Forelimb muscle (tissue), 1 donor: Measurements from ENCODE around the gene WDR70. TPM values are rescaled to one million over a fixed set of nuclear protein-coding genes. Genes with fewer than 3 reads are reported as not detected.

Experiments used
- DNase-seq: peaks from one replicate; pipeline ENCODE4 v3.0.0-alpha.2; 2013; ENCODE audit warnings: low read depth
- polyA plus RNA-seq: library from polyadenylated mRNA; unstranded; fragments of 120-200 nt; gene quantifications from one replicate; pipeline ENCODE4 v1.2.1, GENCODE V29; 2013; ENCODE audit not compliant: insufficient read length

The WDR70 gene
- polyA plus RNA-seq, 1 donor: 27.8 TPM

DNA sequence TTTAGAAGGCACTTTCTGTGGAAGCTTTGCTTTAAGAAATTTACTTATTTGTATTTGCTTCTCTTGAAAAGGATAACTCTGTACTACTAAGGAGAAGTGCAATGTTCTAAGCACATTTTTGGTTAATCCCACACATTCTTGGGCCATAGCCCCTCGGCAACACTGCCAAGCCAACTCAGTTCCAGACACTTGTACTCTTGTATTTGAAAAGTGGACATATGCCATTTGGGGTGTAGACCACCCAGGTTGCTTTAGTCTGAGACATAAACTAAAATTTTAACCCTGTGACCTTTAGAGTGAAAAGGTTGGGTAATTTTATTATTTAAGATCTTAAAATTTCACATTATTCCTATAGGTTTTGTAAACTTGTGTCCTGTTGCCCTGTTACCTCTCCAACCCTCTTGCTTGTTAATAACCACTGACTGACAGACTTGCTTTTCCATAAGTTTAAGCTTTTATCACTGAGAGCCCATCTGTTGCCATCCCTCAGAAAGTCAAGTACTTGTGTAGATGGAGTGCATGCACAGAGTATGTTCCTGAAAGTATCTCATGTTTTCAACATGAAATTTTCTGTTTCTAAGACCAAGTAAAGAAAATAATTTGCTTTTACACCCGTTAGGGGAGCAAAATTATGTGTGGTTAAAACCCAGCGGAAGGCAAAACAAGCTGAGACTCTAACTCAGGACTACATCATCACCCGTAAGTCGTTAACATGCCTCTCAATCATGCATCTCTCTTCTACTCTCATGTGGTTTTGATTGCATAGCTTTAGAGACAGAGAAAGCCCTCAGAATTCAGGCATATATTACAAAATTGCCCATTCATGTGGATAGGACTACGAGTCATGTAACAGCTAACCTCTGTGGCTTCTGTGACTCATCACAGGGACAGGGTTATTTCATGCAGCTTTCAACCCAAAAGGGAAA lies 343.4 kb downstream of the WDR70 start:
- no peak for DNase-seq

DNA sequence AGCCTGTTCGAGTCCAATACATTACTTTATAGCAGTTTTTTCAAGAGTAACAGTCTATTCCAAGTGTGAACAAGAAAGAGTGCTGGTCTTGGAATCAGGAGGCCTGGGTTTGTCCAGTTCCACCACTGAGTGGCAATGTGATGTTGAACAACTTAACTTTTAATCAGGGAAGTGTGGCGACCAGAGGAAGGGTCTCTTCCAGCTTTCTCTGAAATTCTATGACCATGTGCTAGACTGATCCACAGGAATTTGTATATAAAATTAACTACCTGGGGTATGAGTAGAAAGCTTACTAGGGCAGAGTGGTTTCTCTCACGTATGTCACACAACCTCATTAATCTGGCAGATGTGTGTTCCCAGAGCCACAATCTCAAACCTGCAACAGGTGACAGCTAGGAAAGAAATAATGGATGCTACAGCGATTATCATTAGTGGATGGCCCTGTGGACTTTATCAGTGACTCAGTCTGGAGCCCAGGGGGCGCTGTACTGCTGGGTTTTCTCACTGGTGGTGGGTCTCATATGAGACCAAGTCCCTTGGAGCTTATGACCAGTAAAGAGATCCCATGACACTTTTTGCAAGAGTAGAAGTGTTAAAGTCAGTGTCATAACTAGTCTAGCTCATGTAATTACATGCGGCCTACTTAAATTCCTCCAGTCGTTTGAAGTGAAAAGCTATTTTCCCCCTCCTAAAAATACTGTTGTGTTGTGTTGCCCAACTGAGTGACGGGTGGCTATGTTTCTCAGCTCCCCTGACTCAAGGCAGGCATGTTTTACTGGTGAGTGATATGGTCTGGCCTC lies 344.2 kb downstream of the WDR70 start:
- no peak for DNase-seq

DNA sequence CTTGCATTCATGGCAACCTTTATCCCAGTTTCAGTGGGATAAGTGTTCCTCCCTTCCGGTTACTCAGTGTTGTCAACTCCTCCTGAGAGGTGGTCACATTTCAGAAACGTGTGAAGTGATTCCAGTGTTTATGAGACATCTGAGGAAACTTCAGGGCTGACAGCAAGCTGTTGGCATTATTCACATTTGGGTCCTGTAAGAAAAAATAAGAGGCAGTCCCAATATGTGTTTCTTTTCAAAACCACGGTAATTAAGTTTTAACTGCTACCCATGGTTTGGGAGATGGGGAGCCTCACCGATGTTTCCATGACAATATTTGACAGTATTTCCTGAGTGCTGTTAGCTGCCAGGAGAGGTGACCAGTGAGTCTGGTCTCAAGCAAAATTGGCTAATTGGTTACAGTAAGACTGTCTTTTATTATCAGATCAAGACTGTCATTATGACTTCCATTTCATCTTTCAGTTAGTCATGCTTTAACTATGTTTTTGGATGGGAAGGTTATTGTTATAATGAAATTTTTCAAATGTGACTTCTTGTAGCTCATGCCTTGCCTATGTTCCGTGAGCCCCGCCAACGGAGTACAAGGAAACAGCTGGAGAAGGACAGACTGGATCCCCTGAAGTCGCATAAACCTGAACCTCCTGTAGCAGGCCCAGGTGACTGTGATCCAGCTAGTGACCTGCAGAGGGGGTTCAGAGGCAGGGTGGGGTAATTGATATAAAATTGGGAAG lies 345.4 kb downstream of the WDR70 start:
- no peak for DNase-seq

GRCh38 chr5:37725185-37725584 lies 346.1 kb downstream of the WDR70 start:
- no peak for DNase-seq

DNA sequence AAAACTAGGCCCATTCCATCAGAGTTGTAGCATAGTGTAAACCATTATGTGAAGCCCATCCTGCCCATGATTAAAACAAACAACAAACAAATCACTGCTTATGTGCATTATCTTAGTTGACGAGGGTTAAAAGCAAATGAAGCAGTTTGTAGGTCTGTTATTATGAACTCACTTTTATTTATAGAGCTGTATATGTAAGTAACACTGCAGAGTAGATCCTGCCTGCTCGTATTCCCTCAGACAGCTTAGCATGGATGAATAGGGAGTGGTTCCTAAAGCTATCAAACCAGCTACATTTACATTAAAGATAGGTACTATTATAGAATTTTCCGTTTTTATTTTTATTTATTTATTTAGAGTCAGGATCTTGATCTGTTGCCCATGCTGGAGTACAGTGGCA lies 348.1 kb downstream of the WDR70 start:
- no peak for DNase-seq

- no peak for DNase-seq
These were observed 351.9 kb downstream of the WDR70 start for GRCh38 chr5:37730896-37731455.

- DNase-seq: no peak
These were observed 355.0 kb downstream of the WDR70 start for GRCh38 chr5:37734114-37734513.

- DNase-seq: no peak
These were observed 356.7 kb downstream of the WDR70 start for GRCh38 chr5:37735649-37736347.

- no peak for DNase-seq
These were observed 357.3 kb downstream of the WDR70 start for GRCh38 chr5:37736397-37736796.

DNA sequence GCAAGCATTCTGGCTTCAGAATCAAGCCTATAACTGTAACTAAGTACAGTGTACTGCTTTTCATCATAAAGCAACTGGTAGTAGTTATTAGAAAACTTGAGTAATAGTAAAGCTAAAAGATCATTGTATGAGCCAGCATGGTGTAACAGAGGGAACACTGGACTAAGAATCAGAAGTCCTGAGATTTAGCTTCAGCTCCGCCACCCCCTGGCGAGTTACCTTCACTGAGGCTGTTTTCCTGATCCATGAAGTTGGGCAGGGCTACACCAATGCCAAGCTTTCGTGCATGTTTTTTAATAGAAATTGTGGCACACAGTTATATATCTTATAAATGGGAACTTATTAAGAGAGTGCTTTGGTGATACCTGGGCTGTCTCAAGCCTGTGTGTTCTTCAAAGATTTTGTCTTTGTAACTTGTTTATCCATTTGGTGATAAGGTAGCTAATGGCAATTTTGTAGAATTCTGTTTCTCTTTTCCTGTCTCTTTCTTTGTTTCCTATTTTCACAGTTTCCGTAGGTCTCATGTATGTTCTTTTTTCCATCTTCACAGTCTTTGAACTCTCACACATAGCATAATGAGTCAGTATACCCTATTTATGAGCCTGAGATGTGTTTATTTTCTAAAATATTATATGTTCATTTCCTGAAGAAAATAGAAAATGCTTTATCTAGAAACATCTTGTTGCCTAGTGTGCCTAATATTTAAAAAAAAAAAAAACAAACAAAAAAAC lies 358.4 kb downstream of the WDR70 start:
- DNase-seq: no peak

DNA sequence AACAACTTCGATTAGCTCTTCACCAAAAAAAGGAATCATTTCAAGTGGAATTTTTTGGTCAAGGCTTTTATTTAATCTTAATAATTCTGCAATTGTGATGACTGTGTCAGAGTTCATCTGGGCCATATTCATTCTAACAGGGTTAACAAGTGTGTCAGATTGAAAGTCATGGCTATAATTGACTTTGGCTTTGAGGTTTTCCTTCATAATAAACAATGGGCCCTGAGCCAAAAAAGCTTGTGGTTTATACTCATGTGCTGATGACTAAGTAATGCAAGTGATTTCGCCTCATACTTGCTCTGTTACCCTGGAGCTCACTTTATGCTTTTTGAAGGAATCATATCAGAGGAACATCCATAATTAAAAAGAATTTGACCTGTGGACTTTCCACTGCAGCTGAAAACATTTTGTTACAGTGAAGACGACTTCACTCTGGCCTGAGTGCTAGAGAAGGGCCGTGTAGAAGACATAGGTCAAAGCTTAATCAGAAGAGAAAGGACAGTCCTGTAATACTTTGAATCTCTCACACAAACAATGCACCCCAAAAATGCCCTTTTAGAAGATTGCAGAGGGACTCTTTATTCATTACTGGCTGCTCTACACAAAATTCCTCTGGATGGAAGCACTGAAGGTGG lies 359.1 kb downstream of the WDR70 start:
- DNase-seq: no peak

DNA sequence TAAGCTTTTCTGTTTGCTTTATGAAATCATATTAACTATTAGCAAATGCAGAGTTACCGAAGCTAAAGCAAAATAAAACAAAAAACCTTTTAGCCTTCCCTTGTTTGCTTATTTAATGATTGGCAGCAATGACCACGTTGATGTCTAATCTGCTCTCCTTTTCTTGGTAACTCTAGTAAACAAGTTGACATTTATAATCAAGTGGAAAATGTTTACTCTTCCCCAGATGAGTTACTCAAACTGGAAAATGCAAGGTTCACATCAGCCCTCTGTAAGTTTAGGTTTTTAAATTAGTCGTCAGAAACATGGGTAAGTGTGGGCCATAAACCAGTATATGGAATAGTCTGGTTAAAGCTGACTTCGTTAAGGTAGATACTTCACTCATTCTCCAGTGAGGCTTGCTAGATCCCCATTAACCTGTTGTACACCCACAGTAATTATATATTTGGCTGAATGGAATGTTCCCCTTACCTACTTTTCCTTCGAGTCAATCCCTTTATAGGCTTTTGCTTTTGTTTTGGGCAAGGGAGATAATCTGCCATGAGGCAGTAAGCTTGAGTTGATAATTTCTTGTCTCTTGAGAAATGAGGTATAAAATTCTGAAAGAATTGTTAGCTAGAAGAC lies 359.9 kb downstream of the WDR70 start:
- DNase-seq: no peak

DNA sequence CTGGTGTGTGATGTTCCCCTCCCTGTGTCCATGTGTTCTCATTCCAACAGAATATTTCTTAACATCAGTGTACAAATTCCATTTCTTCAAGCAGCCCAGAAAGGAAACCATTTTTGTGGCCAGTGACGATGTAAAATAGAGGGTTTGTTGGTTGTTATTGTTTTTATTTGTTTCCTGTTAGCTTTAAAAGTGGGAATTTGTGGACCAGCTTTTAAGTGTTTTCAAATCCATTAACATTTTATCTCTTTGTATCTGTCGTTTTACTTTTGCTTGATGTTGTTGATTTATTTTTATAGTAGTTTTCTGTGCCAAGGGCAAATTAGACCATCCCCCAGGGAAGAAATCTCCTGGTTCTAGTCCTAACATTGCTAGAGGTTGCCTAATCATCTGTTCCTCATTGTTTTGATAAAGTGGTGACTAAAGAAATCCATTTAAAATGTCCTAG lies 360.7 kb downstream of the WDR70 start:
- DNase-seq: no peak

GRCh38 chr5:37740331-37741066 lies 361.4 kb downstream of the WDR70 start:
- no peak for DNase-seq

- DNase-seq: no peak
These were observed 363.0 kb downstream of the WDR70 start for GRCh38 chr5:37742111-37742510.

DNA sequence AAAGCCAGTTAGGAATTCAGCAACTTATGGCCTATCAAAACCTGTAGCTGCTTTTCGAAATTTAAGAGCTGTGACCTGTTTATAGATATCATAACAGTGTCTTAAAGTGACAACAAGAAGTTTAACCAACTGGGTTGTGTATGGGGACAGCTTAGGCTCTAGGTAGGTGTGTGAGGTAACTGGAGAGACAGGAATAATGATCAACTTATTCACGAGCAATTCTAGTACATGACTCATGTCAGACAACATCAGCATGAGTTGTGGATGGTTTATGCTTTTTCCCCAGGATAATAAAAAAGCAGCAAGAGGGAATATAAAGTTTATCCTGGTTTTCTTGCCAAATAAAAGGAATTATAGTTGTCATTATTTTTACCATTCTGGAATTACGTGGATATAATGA lies 372.1 kb downstream of the WDR70 start:
- no peak for DNase-seq

DNA sequence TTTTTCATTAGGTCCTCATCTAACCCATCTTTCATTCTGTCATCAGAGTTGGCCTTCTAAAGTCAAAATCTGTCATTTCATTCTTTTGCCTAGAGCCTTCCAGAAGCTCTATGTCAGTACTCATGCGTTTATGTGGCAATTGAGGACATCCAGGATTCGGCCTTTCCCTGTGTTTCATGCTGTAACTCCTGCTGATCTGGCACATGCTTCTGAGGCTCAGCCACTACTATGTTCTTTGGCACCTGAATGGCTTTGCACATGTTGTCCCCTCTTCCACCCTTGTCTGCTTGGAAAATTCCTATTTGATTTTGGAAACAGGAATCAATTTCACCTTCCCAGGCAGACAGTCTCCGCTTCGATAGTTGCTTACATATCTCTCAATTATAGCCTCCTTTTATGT lies 375.9 kb downstream of the WDR70 start:
- DNase-seq: no peak

- no peak for DNase-seq
These were observed 376.5 kb downstream of the WDR70 start for GRCh38 chr5:37755581-37755980.

DNA sequence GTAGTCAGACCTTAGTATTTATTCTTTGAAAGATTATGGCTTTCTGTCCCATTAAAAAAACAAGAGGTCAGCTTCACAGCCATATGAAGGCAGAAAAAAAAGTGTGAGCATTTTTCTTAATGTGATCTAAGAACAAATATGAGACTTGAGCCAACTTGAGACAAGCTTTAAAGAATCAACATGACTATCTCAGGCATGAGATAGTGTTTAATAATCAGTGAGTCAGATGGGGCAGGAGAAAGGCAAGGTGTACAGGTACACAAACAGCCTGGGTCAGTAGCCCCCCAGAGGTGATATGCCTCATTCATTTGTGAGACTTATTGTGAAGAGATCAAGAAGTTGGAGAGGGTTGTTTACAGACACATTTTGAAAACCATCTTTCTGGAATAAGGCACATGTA lies 377.1 kb downstream of the WDR70 start:
- no peak for DNase-seq
